Measurements from ENCODE around the gene SLC24A4.

SLC24A4 gene

DNA sequence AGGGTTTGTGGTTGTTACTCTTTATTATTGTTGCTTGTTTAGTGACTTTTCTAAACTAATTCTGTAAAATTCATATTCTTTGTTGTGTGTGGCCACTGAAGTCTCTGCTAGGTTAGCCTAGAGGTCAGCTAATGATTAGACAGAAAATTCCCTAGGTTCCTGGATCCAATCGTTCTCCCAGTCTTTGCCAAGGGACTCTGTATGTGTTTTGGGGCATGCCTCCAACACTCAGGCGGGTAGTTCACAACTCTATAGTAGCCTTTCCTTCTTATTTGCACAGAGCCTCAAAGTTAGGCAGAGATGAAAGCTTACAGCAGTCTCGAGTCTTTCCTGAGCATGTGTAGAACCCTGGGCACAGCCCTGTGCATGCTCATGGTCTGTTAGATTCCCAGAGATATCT is 157.9 kb downstream of the SLC24A4 start:
- Histone ChIP-seq H3K27ac (replicated peaks) (no peak overlapping the region; the same call in 1 of the 2 replicates), H3K4me3 (replicated peaks; ENCODE audit: insufficient read depth, low read length) (no peak overlapping the region), H3K27me3 (ENCODE audit: insufficient read depth, poor library complexity, severe bottlenecking) (no peaks in the 10 kb centered on the region)
- TF ChIP-seq CTCF (IDR thresholded peaks at IDR 0.05; ENCODE audit: insufficient read depth, low read length) (no peak), REST (IDR thresholded peaks at IDR 0.05; ENCODE audit: insufficient replicate concordance, low read depth) (no peak), POLR2AphosphoS5 (IDR thresholded peaks at IDR 0.05; ENCODE audit: low read depth) (no peak), SPI1 (IDR thresholded peaks at IDR 0.05; ENCODE audit: borderline replicate concordance, low read depth) (no peak), GABPA (IDR thresholded peaks at IDR 0.05; ENCODE audit: low read depth) (no peak)
- no peak for DNase-seq (ENCODE audit: low read depth in 1 of 2, low spot score in 1 of 2)

GRCh38 chr14:92481386-92481785 is 158.4 kb downstream of the SLC24A4 start:
- Histone ChIP-seq H3K27me3 (ENCODE audit: insufficient read depth, poor library complexity, severe bottlenecking) (no peaks in the 10 kb centered on the region), H3K27ac (replicated peaks) (no peak overlapping the region; the same call in 1 of the 2 replicates), H3K4me3 (replicated peaks; ENCODE audit: insufficient read depth, low read length) (no peak overlapping the region)
- TF ChIP-seq CTCF (IDR thresholded peaks at IDR 0.05; ENCODE audit: insufficient read depth, low read length), result no peak
- no peak for TF ChIP-seq POLR2AphosphoS5 (IDR thresholded peaks at IDR 0.05; ENCODE audit: low read depth)
- no peak for TF ChIP-seq GABPA (IDR thresholded peaks at IDR 0.05; ENCODE audit: low read depth)
- TF ChIP-seq SPI1 (IDR thresholded peaks at IDR 0.05; ENCODE audit: borderline replicate concordance, low read depth), result no peak
- TF ChIP-seq REST (IDR thresholded peaks at IDR 0.05; ENCODE audit: insufficient replicate concordance, low read depth), result no peak
- DNase-seq (ENCODE audit: low read depth in 1 of 2, low spot score in 1 of 2), result no peak

DNA sequence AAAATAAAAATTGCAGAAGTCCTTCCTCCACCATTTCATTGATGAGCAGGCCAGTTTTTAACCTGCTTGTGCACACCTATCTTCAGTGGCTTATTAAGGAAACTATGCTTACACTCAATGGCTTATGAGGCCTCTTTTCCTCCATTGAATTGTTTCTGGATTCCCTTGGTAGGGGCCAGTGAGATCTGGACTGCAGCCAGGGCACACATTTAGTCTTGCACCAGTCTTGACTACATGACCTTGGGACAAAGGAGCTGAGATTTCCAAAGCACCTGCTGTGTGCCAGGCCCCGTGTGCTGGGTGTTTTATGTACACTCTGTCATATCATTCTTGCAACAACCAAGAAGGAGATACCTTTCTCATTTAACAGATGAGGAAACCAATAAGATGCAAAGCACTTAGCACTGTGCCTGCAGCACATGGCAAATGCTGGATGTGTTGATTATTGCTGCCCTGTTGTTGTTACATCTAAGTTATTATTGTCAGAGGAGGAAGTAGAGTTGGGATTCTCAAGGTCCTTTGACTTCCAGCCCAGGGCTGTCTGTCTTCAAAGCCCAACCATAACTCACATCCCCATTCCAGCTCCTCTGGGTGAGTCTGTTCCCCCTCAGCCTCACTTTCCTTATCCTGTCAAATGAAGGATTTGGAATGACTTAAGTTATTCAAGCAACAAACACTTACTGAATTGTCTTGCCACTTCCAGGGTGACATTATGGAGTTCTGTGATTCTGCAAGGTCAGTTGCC is 159.0 kb downstream of the SLC24A4 start:
- Histone ChIP-seq H3K4me3 (replicated peaks; ENCODE audit: insufficient read depth, low read length) (no peak overlapping the region), H3K27ac (replicated peaks) (no peak overlapping the region), H3K27me3 (ENCODE audit: insufficient read depth, poor library complexity, severe bottlenecking) (no peaks in the 10 kb centered on the region)
- no peak for DNase-seq (ENCODE audit: low read depth in 1 of 2, low spot score in 1 of 2)
- TF ChIP-seq POLR2AphosphoS5 (IDR thresholded peaks at IDR 0.05; ENCODE audit: low read depth), result no peak
- TF ChIP-seq SPI1 (IDR thresholded peaks at IDR 0.05; ENCODE audit: borderline replicate concordance, low read depth), result peak; percentile 3; the same call in 1 of the 2 replicates

DNA sequence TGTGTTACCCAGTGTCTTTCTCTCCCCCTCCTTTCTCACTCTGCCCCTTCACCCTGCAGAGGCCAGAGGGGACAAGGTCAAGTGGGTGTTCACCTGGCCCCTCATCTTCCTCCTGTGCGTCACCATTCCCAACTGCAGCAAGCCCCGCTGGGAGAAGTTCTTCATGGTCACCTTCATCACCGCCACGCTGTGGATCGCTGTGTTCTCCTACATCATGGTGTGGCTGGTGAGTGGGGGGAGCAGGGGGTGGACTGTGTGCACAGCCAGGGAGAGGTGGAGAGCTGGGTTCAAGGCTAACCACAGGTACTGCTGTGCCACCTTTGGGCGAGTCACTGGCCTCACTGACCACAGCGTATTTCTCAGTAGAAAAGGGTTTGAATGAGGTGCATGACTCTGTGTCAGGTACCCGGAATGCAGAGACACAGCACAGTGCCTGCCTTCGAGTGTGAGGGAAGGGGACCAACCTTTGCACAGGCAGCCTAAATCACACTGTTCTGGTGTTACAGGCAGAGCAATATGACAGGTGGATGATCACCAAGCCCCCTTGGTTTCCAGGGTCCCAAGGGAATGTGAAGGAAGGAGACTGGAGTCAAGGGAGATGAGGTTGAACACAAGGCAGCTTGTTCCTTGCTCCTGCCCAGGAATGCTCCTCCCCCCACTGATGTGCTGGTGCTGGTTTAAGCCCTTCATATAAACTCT is 159.8 kb downstream of the SLC24A4 start:
- no peak for DNase-seq (ENCODE audit: low read depth in 1 of 2, low spot score in 1 of 2)
- H3K27ac ChIP-seq (replicated peaks), result no peak overlapping the region
- no peak overlapping the region for H3K4me3 ChIP-seq (replicated peaks; ENCODE audit: insufficient read depth, low read length)
- no peaks in the 10 kb centered on the region for H3K27me3 ChIP-seq (ENCODE audit: insufficient read depth, poor library complexity, severe bottlenecking)
- TF ChIP-seq REST (IDR thresholded peaks at IDR 0.05; ENCODE audit: insufficient replicate concordance, low read depth) (no peak), SPI1 (IDR thresholded peaks at IDR 0.05; ENCODE audit: borderline replicate concordance, low read depth) (no peak), GABPA (IDR thresholded peaks at IDR 0.05; ENCODE audit: low read depth) (no peak), POLR2AphosphoS5 (IDR thresholded peaks at IDR 0.05; ENCODE audit: low read depth) (no peak), CTCF (IDR thresholded peaks at IDR 0.05; ENCODE audit: insufficient read depth, low read length) (no peak)
